GM20000 (cell line): ENCODE results near the gene NUP93.
"Not testable (repeated sequence)": the region's sequence is repeated elsewhere in the genome, so short reads cannot be mapped to it uniquely, and the experiment has no call there.

Source experiments
- DNase-seq: peaks from one replicate; pipeline ENCODE4 v3.0.0; 2012; ENCODE audit warnings: low spot score
- CTCF ChIP-seq: IDR thresholded peaks from 2 replicates; pipeline ENCODE4 v1.5.1; 2012; ENCODE audit warnings: mild to moderate bottlenecking, control low read depth; ENCODE audit errors: extremely low read depth, missing control alignments

Gene NUP93

GRCh38 chr16:56861092-56861610, 131.2 kb downstream of the NUP93 start:
- DNase-seq, result no peak
- no peak for TF ChIP-seq CTCF

- DNase-seq, result no peak
- no peak for TF ChIP-seq CTCF
These were observed 131.8 kb downstream of the NUP93 start for GRCh38 chr16:56861756-56862155.

GRCh38 chr16:56862776-56863175, 132.8 kb downstream of the NUP93 start:
- no peak for DNase-seq
- no peak for TF ChIP-seq CTCF

GRCh38 chr16:56864960-56865359, 135.0 kb downstream of the NUP93 start, which contains the start of gene SLC12A3:
TSS of gene SLC12A3 (plus strand) at chr16:56865207. CDS start at chr16:56865236, 29 bp downstream.
- no peak for TF ChIP-seq CTCF
- no peak for DNase-seq

GRCh38 chr16:56865394-56866062, 135.6 kb downstream of the NUP93 start:
- DNase-seq, result no peak
- no peak for TF ChIP-seq CTCF

GRCh38 chr16:56866955-56867830, 137.3 kb downstream of the NUP93 start:
- peak; percentile 59 for DNase-seq
- peak; percentile 57 for TF ChIP-seq CTCF

GRCh38 chr16:56868175-56868574, 138.2 kb downstream of the NUP93 start:
- no peak for TF ChIP-seq CTCF

GRCh38 chr16:56868766-56869165, 138.8 kb downstream of the NUP93 start:
- not testable (repeated sequence) for DNase-seq

More at GRCh38 chr16:56868175-56868574, 138.2 kb downstream of the NUP93 start:
- DNase-seq, result no peak
